Suppressor macrophage treated with lipopolysaccharide for 4 hours (primary cell): Measurements from ENCODE around the gene SPG11.
A peak's percentile ranks its signal among the peaks of the same experiment; 100 is the strongest.
"Not testable (repeated sequence)": the region's sequence is repeated elsewhere in the genome, so short reads cannot be mapped to it uniquely, and the experiment has no call there.

ENCODE experiments used
- DNase-seq: peaks from one replicate; pipeline ENCODE4 v3.0.0-alpha.2; 2020

SPG11 gene, protein sequence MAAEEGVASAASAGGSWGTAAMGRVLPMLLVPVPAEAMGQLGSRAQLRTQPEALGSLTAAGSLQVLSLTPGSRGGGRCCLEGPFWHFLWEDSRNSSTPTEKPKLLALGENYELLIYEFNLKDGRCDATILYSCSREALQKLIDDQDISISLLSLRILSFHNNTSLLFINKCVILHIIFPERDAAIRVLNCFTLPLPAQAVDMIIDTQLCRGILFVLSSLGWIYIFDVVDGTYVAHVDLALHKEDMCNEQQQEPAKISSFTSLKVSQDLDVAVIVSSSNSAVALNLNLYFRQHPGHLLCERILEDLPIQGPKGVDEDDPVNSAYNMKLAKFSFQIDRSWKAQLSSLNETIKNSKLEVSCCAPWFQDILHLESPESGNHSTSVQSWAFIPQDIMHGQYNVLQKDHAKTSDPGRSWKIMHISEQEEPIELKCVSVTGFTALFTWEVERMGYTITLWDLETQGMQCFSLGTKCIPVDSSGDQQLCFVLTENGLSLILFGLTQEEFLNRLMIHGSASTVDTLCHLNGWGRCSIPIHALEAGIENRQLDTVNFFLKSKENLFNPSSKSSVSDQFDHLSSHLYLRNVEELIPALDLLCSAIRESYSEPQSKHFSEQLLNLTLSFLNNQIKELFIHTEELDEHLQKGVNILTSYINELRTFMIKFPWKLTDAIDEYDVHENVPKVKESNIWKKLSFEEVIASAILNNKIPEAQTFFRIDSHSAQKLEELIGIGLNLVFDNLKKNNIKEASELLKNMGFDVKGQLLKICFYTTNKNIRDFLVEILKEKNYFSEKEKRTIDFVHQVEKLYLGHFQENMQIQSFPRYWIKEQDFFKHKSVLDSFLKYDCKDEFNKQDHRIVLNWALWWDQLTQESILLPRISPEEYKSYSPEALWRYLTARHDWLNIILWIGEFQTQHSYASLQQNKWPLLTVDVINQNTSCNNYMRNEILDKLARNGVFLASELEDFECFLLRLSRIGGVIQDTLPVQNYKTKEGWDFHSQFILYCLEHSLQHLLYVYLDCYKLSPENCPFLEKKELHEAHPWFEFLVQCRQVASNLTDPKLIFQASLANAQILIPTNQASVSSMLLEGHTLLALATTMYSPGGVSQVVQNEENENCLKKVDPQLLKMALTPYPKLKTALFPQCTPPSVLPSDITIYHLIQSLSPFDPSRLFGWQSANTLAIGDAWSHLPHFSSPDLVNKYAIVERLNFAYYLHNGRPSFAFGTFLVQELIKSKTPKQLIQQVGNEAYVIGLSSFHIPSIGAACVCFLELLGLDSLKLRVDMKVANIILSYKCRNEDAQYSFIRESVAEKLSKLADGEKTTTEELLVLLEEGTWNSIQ (N-terminal part only)

DNA sequence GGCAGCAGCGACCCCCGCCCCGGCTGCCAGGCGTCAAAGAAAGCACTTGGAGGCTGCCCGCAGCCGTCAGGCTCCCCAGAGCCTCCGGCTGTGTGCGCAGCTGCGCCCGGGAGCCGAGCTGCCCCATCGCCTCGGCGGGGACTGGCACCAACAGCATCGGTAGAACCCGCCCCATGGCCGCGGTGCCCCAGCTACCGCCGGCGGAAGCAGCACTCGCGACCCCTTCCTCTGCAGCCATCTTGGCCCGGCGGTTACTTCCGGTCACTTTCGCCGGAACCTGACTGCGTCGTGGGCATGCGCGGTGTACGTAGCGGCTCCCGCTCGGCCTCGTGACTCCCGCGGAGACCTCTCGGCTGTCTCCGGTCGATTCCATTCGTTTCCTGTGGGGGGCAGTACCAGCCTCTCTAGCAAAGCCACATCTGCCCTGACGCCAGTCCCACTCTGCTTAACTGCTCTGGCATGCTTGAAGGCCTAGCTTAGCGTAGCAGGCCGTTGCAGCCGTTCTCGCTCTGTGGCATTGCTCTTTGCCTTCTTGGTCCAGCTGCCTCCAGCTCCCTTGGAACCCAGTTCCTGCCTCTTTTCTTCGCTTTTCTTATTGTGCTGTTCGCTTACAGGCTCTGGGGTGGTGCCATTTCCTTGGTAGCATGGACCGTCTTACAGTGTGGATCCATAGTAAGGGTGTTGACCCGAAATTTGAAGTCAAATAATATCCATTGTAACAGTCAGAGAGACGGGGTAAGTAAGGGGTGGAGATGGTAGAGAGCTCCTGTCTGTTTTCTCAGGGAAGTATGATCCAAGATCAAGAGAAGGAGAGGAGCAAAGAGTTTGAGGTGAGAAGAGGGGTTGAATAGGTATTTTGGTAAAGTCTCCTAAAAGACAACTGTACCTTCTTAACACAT, at the start of gene SPG11:
Gene SPG11 (minus strand): TSS at position 253 of the 899 bp plus-strand sequence. CDS start 15 bp downstream, at position 238.
- DNase-seq, result peak; percentile 99

- peak; percentile 93 for DNase-seq
Observed at GRCh38 chr15:44712346-44713005, 49.0 kb upstream of the SPG11 start.

DNA sequence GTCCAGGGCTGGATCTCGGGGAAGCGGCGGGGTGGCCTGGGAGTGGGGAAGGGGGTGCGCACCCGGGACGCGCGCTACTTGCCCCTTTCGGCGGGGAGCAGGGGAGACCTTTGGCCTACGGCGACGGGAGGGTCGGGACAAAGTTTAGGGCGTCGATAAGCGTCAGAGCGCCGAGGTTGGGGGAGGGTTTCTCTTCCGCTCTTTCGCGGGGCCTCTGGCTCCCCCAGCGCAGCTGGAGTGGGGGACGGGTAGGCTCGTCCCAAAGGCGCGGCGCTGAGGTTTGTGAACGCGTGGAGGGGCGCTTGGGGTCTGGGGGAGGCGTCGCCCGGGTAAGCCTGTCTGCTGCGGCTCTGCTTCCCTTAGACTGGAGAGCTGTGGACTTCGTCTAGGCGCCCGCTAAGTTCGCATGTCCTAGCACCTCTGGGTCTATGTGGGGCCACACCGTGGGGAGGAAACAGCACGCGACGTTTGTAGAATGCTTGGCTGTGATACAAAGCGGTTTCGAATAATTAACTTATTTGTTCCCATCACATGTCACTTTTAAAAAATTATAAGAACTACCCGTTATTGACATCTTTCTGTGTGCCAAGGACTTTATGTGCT, 48.4 kb upstream of the SPG11 start:
- peak; percentile 76 for DNase-seq

GRCh38 chr15:44711096-44711742, 47.8 kb upstream of the SPG11 start, which contains the start of the genes B2M and PATL2:
B2M (plus strand) TSS chr15:44711517; CDS start chr15:44711547, 30 bp downstream.
PATL2 (minus strand) TSS chr15:44711323; CDS start chr15:44676490, 34,833 bp downstream.
- DNase-seq, result peak; percentile 99

GRCh38 chr15:44710236-44711095, 47.0 kb upstream of the SPG11 start:
- peak; percentile 93 for DNase-seq

GRCh38 chr15:44706946-44707636, 43.6 kb upstream of the SPG11 start:
- DNase-seq, result no peak

DNA sequence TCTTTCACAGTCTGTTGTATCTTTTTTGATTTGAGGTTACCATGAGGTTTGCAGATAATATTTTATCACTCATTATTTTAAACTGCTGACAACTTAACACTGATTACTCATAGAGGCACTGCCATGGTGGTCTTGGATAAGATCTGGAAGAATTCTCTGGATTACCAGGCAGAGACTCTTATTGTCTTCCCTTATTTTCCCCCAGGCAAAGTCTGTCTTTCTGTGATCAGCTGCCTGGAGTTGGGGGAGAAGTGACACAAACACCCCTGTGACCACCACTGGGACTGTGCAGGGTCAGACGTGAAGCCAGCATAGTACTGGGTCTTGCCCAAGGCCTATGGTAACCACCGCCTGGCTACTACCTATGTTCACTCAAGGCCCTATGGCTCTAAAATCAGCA, 42.9 kb upstream of the SPG11 start:
- no peak for DNase-seq

GRCh38 chr15:44705986-44706385, 42.5 kb upstream of the SPG11 start:
- DNase-seq, result no peak

DNA sequence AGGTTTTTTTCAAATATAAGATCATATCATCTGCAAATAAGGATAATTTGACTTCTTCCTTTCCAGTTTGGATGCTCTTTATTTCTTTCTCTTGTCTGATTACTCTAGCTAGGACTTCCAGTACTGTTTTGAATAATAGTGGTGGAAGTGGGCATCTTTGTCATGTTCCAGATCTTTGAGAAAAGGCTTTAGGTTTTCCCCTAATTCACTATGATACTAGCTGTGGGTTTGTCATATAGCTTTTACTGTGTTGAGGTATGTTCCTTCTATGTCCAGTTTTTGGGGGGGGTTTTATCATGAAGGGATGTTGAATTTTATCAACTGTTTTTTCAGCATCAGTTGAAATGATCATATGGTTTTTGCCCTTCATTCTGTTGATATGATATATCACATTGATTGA, 37.2 kb upstream of the SPG11 start:
- DNase-seq, result not testable (repeated sequence)

DNA sequence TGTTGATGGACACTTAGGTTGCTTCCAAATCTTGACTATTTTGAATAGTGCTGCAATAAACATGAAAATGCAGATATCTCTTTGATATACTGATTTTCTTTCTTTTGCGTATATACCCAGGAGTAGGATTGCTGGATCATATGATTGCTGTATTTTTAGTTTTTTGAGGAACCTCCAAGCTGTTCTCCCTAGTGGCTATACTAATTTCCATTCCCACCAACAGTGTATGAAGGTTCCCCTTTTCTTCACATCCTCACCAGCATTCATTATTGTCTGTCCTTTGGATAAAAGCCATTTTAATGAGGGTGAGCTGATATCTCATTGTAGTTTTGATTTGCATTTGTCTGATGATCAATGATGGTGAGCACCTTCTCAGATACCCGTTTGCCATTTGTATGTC, 35.2 kb upstream of the SPG11 start:
- peak; percentile 38 for DNase-seq

DNA sequence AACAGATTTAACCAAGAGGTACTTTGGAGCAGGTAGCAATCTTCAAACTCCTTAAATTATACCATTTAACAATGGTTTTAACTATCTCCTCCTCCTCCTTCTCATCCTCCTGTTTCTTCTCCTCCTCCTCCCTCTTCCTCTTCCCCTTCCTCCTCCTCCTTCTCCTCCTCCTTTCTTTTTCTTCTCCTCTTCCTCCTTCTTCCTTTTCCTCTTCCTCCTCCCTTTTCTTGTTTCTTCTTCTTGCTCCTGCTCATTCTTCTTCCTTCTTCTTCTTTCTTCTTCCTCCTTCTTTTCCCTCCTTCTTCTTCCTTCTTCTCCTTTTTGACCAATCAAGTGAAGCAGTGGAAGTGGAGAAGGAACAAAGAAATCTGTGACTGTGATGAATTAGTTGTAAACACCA, 33.6 kb upstream of the SPG11 start:
- no peak for DNase-seq

GRCh38 chr15:44695294-44695693, 31.8 kb upstream of the SPG11 start:
- DNase-seq, result no peak

DNA sequence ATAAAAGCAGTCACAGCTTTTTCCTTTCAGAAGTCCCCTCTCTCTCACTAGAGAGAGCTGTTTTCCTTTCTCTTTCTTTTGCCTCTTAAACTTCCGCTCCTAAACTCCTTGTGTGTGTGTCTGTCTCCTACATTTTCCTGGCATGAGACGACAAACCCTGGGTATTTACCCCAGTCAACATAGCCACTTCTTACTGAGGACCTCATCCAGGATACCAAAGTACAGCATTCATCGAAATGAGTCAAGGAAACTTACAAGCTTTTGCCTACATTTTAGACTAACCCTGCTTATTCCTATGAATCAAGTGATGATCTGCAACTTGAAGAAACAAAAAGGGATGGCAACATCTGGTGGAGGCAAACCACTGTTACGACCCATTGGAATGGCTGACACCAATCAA, 31.0 kb upstream of the SPG11 start:
- no peak for DNase-seq

DNA sequence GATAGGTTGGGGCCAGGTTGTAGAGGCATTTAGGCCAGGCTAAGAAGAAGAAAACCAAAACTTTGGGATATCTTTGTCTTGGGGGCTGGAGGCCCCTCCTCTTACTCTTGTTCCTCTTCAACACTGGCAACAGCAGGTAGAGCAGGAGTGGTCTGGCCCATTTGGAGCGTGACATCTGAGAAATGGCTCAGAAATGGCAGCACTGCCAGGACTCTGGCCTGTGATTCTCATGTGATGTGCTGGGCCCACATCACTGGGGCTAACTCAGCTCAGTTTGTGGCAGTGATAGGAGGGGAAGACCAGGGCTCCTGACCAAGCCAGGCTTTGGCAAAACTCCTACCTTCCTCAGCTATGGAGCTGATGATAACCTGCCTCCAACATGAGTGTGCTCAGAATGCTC, 29.2 kb upstream of the SPG11 start:
- no peak for DNase-seq

DNA sequence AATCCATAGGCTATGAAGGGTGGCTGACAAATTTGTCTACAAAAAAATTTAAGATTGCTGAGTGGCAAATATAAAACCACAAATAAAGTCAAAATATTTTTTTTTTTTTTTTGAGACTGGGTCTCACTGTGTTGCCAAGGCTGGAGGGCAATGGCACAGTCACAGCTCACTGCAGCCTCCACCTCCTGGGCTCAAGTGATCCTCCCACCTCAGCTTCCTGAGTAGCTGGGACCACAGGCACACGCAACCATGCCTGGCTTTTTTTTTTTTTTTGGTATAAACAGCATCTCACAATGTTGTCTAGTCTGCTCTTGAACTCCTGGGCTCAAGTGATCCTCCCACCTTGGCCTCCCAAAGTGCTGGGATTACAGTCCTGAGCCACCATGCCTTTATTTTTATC, 26.8 kb upstream of the SPG11 start:
- DNase-seq, result not testable (repeated sequence)

DNA sequence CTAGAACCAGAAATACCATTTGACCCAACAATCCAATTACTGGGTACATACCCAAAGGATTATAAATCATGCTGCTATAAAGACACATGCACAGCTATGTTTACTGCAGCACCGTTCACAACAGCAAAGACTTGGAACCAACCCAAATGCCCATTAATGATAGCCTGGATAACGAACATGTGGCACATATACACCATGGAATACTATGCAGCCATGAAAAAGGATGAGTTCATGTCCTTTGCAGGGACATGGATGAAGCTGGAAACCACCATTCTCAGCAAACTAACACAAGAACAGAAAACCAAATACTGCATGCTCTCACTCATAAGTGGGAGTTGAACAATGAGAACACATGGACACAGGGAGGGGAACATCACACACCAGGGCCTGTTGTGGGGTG, 25.9 kb upstream of the SPG11 start:
- not testable (repeated sequence) for DNase-seq

- peak; percentile 32 for DNase-seq
Observed at GRCh38 chr15:44682809-44683682, 19.6 kb upstream of the SPG11 start.
